Stimulated activated CD8-positive, alpha-beta memory T cell treated with anti-CD3 and anti-CD28 coated beads, Interleukin-12 subunit alpha, Interleukin-12 subunit beta, amount 100 ng/mL, for 24 hours (primary cell): ENCODE measurements around the gene ETV7.
"Not testable (repeated sequence)": the region's sequence is repeated elsewhere in the genome, so short reads cannot be mapped to it uniquely, and the experiment has no call there.

Experiments
- DNase-seq: peaks from one replicate; pipeline ENCODE4 v3.0.0-alpha.2; 2020; ENCODE audit errors: extremely low read depth

The ETV7 gene

GRCh38 chr6:36387440-36388303 lies at the start of gene ETV7:
Gene ETV7, minus strand, starts transcription at chr6:36387669. Its CDS starts 128 bp downstream, at chr6:36387541.
- no peak for DNase-seq

DNA sequence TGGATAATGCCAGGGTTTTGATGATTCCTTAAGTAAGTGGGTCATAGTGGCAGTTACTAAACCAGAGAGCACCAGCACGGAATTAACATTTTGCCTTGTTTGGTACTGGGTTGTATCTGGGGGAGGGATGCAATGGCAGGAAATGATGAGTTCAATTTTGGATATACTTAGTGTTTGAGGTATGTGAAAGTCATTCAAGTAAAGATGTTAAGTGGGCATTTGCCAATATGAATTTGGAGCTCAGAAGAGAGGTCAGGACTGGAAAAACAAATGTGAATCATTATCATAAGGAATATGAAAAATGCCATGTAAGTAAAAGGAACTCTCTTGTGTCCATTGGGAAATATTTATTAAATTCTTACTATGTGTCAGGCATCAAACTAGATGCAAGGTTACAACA lies 49.0 kb upstream of the ETV7 start:
- no peak for DNase-seq

GRCh38 chr6:36432151-36432671 lies 44.7 kb upstream of the ETV7 start:
- DNase-seq: no peak

DNA sequence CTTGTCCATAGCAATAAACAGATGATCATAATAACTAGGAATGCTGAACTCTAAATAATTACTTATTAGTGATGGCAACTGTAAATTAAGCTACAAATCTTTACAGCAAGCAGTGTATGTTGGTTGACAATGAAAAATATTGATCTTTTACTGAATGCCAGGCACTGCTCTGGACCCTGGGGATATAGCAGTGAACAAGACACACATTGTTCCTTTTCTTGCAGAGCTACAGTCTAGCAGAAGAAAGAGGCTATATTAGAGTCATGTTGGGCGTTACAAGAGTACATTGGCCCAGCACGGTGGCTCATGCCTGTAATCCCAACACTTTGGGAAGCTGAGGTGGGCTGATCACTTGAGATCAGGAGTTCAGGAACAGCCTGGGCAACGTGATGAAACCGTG lies 43.7 kb upstream of the ETV7 start:
- no peak for DNase-seq

DNA sequence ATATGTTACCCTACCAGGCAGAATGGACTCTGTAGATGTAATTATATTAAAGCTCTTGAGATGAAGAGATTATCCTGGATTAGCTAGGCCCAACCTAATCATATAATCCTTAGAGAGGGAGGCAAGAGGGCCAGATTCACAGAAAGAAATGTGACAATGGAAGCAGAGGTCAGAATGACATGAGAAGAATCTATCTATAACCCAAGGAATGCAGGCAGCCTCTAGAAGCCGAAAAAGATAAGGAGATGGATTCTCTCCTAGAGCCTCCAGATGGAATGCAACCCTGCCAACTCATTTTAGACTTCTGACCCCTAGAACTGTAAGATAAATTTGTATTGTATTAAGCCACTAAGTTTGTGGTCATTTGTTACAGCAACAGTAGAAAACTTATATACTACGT lies 42.9 kb upstream of the ETV7 start:
- no peak for DNase-seq

DNA sequence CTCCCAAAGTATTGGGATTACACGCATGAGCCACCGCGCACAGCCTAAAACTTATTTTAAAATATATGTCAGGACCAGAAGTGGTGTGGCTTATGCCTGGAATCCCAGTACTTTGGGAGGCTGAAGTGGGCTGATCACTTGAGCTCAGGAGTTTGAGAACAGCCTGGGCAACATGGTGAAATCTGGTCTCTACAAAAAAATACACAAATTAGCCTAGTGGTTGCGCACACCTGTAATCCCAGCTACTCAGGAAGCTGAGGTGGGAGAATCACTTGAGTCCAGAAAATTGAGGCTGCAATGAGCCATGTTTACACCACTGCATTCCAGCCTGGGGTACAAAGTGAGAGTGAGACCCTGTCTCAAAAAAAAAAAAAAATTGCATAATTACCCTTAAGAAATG lies 41.4 kb upstream of the ETV7 start:
- no peak for DNase-seq

- DNase-seq: no peak
Observed at GRCh38 chr6:36426622-36427021, 39.2 kb upstream of the ETV7 start.

GRCh38 chr6:36423101-36423824 lies 35.8 kb upstream of the ETV7 start:
- peak; percentile 98 for DNase-seq

- DNase-seq: no peak
Observed at GRCh38 chr6:36422714-36423100, 35.2 kb upstream of the ETV7 start.

- DNase-seq: no peak
Observed at GRCh38 chr6:36419310-36419709, 31.8 kb upstream of the ETV7 start.

- no peak for DNase-seq
Observed at GRCh38 chr6:36418558-36418957, 31.1 kb upstream of the ETV7 start.

DNA sequence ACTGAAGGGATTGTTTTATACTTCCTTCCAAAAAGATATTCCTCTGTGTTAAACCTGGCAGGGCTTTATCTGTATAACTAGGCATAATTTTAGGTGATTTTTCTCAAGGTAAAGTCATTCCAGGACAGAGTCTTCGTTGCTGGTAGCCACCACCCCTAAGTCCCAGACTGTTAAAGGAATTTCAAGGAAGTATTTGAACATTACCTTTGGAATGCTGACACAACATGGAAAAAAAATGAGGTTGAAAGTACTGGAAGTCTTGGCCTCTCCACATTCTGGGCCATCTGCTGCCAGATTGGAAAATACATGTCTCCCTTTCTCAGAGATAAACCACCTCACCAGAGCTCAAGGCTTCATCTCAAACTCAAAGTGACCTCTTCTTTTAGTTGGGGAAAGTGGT lies 27.0 kb upstream of the ETV7 start:
- DNase-seq: no peak

DNA sequence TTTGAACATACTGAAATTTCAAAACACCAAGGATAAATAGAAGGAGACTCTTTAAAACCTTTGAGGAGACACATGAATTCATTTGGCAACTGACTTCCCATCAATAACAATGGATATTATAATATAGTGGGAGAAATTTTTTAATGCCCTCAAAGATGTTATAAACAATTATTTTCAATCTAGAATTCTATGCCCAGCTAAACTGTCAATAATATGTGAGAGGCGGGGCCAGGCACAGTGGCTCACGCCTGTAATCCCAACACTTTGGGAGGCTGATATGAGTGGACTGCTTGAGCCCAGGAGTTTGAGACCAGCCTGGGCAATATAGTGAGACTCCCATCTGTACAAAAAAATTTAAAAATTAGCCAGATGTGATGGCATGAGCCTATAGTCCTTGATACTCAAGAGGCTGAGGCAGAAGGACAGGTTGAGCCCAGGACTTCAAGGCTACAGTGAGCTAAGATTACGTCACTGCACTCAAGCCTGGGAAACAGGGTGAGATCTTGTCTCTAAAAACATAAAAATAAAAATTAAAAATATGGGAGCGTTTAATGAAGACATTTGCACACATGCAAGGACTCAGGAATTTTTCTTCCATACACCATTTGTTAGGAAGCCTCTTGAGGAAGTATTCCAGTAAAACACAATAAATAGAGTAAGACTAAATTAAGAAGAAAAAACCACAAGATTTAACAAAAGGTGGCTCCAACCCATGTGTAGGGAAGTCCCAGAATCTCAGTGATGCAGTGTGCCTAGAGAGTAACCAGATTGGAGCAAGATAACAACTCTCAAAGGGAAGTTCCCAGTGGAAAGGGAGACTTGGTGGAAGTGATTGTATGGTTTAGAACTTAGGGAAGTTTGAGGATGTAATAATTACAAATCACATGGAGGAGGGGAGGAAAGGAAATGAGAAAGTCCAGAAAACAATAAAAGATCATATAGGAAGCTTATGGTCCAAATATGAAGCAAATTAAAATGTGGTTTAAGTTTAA lies 26.3 kb upstream of the ETV7 start:
- DNase-seq: no peak

DNA sequence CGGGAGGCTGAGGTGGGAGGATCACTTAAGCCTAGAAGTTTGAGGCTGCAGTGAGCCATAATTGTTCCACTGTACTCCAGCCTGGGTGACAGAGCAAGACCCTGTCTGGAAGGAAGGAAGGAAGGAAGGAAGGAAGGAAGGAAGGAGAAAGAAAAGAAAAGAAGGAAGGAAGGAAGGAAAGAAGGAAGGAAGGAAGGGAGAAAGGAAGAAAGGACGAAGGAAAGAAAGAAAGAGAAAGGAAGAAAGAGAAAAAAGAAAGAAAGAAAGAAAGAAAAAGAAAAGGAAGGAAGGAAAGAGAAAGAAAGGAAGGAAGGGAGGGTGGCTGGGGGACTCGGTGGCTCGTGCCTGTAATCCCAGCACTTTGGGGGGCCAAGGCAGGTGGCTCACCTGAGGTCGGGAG lies 22.2 kb upstream of the ETV7 start:
- not testable (repeated sequence) for DNase-seq

DNA sequence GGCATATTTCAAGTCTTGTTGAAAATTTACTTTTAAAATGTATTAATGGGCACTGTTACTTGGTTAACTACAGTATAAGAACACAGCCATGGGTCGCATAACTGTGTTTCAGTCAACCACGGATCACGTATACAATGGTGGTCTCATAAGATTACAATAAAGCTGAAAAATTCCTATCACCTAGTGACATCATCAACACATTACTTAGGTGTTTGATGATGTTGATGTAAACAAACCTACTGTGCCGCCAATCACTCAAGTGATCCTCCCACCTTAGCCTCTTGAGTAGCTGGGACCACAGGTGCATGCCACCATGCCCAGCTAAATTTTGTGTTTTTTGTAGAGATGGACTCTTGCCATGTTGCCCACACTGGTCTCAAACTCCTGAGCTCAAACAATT lies 16.7 kb upstream of the ETV7 start:
- DNase-seq: no peak

- no peak for DNase-seq
Observed at GRCh38 chr6:36402481-36402880, 15.0 kb upstream of the ETV7 start.

DNA sequence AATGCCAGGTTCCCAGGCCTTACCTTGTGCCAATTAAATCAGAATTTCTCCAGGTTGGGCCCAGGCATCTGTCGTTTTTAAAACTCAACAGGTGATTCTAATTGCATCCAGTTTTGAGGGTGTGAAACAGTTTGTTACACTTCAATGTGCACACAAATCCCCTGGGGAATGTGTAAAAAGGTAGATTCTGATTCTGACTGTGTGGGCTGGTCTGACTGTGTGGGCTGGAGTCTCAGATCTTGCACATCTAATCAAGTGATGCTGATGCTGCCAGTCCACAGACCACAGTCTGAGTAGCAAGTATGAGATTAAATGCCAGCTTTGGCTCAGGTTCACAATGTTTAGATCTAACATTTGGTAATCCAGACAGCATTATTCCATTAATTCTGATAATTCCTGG lies 12.5 kb upstream of the ETV7 start:
- no peak for DNase-seq

DNA sequence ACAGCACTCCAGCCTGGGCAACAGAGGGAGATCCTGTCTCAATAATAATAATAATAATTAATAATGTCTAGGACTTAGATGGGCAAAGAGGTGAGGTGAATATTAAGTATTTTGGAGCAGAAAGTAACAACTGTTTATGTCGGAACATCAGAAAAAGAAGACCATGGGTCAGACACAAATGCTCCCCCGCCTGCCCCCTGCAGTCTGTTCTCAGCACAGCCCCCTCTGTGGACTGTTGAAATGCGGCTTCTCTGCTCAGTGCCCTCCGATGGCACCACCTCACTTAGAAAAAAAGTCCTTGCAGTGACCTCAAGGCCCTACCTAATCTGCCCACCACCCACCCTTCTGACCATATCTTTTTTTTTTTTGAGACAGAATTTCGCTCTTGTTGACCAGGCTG lies 5.2 kb upstream of the ETV7 start:
- no peak for DNase-seq

GRCh38 chr6:36389353-36389752 lies 1.9 kb upstream of the ETV7 start:
- DNase-seq: no peak

DNA sequence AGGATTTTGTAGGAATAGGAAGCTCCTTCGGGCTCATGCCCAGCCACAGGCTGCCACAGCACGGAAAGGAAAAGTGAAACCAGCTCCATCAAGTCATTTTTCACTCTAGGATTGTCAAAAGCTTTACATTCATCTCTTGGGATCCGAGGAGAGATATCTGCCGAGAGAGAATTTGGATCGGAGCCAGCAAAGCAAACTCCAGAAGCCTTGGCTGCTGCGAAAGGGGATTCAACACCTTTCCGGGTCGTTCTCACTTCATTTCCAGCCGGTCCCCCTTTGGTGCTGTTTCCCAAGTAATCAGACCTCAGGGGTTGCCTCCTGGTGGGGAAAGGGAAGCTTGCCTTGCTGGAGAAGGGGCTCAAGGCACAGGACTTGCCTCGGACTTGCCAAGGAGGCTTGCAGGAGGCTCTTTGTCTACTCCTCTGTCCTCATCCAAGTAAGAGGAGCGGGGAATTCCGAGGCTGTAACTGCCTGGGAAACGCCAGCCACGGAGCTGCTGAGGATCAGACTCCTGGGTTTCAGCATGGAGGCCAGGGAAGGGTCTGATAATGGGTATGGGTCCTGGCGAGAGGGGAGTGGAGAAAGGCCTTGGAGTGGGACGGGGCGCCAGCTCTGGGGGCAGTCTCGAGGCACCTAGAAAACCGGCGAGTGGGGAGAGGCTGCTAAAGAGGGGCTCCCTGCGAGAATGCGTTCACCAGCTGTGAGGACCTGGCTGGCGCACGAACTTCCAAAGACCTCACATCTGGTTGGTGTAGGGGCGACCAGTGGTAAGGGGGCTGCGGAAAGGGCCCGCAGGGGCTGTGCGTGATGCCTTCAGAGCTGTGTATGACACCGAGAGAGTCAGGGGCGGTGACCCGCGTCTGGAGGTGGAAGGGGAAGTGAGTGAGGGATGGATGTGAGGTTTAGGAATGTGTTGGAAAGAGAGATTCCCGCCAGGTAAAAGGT lies 702 bp downstream of the ETV7 start:
- no peak for DNase-seq

DNA sequence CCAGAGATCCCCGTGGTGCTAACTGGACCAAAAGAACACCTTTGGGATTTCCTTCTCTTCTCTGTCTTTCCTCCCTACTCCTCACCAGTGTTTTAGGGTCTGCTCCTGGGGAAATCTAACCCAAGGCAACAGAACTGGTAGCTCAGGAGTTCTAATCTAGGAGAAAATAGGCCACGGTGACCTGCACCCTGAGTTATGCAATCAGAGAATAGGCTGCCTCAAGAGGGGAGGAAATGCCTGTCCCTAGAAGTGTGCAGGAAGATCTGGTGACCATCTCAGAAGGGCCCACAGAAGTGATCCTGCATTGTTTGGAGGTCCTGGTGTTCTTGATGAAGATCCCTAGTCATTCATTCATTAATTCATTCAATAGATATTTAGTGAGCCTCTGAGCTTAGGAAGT lies 3.4 kb downstream of the ETV7 start:
- DNase-seq: no peak
